GM21528 (cell line): Measurements from ENCODE around the gene HOXA1.

Experiments used
- ATAC-seq: cut with Tn5 transposase; IDR thresholded peaks from one replicate; pipeline ENCODE4 v1.9.1; 2021; ENCODE audit warnings: mild to moderate bottlenecking, moderate library complexity; ENCODE audit not compliant: unreplicated experiment, low FRiP score

The HOXA1 gene

DNA sequence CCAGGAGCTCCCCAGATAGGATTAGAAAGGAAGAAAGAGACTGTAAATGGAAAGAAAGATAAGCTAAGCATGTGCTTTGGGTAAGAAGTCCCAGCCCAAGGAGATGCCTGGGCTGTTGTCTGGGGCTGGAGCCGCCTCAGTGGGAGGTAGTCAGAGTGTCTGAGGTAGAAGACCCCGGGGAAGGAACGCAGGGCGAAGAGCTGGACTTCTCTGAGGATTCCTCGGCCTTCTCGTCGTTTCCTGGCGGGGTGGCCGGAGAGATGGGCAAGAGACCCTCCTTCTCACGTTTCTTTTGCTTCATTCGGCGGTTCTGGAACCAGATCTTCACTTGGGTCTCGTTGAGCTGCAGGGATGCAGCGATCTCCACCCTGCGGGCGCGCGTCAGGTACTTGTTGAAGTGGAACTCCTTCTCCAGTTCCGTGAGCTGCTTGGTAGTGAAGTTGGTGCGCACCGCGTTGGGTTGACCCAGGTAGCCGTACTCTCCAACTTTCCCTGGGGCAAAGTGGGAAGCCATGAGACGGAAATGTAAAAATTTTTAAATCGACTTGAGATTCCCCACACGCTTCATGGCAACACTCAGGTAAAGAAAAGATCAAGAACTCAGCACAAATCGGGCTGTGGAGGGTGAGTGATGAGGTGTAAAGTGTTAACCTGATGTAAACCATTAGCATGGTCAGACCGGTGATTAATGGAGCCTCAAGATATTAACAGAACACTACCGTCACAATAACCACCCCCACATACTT lies 1.3 kb downstream of the HOXA1 start:
- ATAC-seq = no peak

DNA sequence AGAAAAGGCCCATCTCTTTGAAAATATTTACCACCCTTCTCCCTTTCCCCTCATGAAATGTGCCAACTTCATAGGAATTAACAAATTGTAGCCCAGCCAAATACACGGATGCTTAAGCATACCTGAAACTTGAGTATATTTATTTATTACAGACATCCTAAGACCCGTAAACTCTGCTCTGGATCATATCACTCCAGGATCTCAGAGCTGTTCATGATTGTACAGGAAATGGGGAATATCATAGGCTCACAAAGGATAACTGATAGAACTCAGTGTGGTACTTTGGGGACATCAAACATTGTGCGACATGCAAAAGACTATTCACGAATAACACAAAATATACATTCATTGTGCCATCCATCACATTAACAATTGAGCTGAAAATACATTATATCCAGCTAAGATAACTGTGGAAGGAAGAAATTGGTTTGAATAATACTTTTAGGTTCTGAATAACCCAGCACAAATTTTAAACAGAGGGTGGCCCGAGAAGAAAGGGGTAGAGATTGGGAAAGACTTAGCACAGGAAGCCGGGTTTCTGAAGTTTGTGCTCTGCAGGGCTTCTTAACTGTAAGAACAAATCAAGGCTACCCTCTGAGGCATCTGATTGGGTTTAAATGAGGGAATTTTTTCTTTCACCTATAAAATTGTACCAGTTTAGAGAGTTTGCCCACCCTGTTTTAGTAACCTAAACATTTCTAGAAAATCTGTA lies 2.5 kb downstream of the HOXA1 start:
- no peak for ATAC-seq

DNA sequence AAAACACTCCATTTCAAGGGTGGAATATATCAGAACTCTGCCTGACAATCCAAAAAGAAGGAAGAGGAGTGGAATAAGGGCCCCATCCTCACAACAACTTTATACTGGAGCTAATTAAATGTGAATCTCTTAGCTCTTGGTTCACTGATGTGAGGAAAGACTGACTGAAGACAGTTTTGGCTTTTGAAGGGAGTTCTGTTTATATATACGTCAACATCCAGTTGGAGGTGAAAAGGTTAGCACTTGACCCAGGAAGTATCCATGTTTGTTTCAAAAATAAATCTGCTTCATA lies 3.0 kb downstream of the HOXA1 start:
- ATAC-seq = no peak

DNA sequence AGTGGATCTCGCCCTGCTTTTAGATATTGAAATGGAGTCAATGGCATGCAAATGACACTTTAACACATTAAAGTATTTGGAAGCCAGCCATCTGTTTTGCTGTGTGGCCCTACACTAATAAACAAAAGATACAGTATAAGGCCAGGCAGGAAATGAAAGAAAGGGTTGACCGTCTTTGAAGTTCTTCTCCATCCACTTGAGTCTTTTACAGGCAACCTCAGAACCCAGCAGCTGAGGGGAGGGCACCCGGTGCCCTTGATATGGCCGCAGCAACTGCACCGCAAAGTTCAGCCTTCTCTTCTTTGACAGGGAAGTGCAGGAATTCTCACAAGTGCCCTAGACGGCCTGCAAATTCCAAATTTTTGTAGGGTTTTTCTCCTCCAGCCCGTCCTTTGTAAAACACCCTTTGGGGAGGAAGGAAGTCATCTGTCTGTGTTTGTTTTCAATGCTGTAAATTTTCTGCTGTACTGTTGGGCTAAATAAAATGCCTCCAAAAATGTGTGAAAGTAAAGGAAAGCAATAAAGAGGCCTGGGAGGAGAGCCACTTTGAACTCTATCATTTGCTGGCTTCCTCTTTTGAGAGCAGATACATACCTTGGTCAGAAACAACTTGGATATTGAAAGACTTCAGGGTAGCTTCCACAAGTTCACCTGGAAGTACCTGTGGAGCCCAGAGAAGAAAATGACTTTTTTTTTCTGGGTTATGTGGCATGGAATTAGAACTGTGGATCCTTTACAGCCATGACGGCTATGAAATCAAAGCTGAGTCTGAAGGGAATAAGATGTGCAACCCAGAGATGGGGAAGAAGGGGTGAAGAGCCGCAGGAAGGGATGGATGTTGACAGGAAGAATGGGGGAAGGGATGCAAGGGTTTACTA lies 3.6 kb downstream of the HOXA1 start:
- ATAC-seq = no peak

DNA sequence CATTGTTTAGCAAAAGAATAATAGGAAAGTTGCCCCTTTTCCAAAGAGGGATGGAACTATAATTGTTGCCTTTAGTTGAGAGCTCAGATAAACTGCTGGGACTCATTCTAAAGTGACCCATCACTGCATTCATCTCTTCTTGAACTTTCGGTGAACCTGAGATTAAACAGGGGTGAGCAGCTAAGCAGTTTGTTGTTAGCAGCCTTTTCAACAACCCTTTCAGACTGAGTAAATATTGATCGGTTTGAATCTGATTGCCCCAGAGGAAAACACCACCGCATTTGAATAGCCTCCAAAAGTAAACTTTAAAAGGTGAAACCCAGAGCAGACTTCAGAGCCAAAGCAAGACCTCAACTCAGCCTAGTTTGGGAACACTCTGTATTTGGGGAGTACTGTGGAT lies 4.7 kb downstream of the HOXA1 start:
- ATAC-seq = no peak

DNA sequence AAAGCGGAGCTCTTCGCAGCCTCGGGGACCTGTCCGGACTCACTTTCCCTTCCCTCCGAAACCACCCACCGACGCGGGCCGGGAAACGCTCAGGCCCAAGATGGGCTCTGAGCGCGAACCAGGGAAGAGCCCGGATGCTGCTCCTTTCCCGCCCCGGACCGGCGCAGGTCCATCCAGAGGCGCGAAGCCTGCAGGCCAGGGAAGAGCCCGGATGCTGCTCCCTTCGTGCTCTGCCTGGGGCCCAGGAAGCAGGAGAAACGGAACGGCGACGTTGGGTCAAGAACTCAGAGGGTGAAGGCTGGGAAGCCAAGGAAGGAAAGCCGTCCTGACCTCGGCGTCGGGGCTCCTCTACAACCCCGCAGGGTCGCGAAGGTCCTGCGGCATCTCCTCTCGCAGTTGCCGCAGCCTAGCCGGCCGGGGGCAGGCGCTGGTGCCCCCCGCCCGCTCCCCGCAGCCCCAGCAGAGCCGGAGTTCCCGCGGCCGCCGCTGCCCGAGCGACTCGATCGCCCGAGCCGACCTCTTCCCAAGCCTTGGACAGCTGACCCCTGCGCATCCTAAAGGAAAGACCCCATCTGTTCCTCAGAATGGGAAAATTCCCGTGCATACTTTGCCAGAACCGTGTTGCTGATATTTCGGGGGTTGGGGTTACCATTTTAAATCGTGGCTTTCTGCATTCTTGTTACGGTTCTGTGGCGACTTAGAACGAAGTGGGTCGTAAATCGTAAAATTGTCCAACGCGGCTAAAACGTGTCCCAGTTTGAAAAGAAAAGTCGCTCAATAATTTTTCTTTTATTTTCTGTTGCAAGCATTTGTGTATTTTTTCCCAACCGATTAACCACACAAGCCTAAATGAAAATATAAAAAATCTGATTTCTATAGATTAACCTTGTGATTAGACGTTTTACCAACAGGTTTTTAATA lies 7.5 kb downstream of the HOXA1 start:
- no peak for ATAC-seq

DNA sequence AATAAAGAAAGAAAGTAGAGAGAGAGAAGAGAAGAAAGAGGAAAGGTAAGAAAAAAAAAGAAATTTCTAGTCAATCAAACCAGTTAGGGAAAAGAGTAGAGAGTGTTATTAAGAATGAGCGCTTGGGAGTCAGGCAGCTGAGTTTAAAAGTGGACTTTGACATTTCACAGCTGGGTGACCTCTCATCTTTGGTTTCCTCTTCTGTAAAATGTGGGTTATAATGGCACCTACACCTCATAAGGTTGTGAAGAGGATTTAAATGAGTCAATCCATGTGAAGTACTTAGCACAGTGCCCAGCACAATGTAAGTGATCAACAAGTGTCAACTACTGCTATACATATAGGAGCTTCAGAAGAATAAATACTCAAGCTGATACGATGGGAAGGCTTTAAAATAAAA lies 12.2 kb downstream of the HOXA1 start:
- ATAC-seq = no peak

DNA sequence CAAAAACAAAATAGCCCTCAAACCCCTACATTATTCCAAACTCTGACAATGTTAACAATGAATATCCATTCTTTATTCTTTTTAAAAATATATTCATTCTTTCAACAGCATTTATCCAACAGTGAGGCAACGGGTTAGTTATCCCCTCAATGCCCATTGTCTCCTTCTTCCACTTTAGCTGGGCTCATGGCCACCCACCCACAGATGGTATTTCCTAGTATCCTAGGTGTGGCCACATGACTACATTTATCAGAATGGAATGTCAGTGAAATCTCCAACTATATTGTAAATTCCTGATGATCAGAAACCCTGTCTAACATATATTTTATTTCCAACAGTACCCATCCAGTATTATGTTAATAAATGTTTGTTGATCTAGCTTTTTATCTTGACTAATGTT lies 13.6 kb downstream of the HOXA1 start:
- no peak for ATAC-seq

DNA sequence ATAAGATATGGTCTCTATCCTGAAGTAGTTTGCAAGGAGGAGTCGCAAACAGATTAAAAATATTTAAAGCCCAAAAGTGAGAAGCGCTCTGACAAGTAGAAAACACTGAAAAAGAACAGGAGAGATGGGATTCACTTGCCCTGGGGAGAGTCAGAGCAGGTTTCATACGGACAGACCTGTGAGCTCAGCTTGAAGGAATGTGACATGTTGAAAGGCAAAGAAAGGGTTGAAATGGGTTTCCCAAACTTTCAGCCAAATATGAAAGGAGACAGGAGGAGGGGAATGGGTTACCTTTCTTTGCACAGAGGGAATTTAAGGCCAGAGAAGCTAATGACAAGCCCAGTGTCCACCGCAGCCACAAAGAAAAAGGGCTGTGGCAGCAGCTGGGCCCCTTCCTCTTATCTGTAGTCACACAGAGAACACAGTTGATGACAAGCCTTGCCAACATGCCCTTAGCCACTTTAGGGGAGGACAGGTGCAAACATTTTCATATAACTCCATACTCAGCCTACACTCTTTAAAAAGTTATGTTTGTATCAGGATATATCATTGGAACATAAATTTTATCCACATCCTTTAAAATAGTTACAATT lies 14.9 kb downstream of the HOXA1 start:
- no peak for ATAC-seq

DNA sequence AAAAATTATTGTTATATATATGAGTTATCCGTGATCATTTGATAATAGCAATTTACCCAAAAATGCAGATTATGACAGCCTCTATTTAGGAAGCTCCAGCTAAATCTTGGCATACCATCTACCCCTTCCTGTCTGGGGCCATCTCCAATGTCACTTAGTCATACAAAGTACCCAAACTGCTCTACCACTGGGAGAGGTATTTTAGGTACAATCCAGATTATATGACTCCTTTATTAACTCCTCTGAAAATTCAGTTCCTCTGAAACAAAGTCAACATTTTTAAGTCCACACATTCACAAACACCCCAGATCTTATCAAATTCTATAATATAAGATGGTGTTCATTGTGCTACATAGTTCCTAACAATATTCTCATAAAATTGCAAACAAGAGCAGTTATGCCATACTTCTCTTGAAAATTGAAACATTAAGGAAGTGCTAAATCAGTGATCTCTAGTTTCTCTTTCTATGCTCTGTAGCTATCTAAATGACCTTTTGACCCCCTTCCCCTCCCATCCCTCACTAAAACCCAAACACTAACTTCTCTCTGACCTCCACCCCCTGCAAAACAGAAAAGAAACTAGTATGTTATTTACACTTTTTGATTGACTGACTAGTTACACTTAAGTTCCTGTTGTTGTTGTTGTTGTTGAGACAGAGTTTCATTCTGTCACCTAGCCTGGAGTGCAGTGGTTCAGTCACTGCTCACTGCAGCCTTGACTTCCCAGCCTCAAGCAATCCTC lies 16.4 kb downstream of the HOXA1 start:
- no peak for ATAC-seq

DNA sequence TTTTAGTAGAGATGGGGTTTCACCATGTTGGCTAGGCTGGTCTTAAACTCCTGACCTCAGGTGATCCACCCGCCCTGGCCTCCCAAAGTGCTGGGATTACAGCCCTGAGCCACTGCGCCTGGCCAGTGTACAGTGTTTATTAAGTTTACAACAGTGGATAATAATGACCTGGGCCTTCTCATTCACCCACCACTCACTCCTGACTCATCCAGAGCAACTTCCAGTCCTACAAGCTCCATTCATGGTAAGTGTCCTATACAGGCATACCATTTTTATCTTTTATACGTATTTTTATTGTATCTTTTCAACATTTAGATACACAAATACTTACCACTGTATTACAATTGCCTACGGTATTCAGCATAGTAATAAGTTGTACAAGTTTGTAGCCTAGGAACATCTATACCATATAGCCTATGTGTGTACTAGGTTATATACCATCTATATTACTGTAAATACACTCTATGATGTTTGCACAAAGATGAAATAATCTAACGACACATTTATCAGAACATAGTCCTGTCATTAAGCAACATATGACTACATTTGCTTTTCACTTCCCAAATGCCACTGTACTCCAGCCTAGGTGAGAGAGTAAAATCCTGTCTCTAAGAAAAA lies 17.1 kb downstream of the HOXA1 start:
- ATAC-seq = no peak

DNA sequence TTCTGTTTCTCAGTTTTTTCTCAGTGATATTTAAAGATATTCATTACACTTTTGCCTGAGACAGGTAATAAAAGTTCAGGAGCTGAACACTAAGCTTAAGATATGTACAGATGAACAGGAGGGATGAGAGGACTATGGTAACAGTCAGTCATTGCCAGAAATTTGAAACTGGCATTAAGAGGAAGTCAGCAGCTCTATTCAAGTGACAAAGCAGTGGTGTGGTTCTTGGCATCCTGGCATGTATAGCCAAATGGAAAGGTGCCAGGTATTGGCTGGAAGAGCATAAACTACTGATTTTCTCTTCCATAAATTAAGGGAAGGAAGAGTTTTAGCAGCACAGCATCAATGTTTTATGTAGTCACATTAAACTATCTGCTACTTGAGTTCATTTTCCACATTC lies 22.7 kb downstream of the HOXA1 start:
- ATAC-seq = no peak

DNA sequence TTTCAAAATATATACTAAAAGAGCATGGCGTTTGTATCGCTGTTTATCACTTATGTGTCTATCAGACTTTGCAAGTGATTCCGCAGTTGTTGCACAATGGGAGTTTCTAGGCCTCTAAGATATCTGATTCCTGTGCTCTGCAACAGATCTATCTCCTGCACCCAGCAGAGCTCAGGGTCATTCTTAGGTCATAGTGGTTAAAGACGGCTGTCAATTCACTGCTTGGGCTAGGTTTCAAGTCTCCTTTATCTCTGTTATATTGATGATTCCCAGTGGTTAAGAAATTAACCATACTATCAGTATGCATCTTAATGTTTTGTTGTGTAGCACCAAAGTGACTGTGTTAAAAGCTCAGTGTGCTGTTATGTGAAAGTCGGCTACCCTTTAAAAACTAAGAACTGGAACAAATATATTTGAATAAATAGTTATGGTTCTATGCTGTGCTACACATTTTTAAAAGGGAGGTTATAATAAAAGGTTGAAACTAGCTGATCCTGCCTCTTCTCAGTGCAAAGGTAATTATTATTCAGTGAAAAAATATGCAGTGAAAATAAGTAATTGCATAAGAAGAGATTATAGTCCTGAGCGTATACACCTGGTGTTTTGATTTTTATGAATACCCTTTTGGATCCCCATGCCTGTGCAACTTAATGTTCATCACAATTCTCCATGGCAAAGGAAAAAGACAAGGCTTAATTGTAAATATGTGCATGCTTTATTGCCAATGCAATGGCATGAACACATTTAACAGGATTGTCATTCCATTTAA lies 24.0 kb downstream of the HOXA1 start:
- no peak for ATAC-seq

DNA sequence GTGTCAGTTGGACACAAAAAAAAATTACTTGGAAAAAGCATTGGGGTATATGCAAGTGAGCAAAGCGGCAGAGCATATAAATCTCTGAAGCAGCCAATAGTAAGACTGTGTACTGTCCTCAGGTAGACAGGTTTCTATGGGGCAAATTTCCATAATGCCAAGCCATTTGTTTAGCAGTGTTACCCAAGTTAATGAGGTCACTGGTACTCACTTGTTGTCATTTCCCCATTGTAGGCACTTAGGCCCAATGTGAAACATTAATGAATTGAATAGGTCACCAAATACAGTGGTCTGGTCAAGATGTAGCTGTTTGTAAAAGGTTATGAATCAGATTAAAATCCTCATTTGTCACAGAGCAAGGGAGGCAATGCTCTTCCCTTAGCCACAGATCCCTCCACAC lies 27.5 kb downstream of the HOXA1 start:
- no peak for ATAC-seq

DNA sequence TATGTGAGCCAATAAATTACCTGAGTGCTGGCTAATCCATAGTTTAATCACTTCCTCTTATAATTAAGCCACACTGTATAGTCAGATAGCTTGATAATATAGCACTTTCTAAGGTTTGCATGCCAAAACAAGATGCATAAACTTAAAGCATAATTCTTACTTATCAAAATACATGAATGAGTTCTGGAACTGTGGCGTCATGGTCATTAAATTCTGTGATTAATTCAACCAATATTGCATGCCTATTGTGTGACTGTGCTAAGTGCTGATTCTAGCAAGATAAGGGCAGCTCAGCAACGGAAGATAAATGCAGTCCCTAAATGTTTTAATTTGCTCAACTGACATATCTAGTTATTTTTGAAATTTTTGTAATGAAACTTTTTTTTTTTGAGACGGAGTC lies 29.7 kb downstream of the HOXA1 start:
- no peak for ATAC-seq

DNA sequence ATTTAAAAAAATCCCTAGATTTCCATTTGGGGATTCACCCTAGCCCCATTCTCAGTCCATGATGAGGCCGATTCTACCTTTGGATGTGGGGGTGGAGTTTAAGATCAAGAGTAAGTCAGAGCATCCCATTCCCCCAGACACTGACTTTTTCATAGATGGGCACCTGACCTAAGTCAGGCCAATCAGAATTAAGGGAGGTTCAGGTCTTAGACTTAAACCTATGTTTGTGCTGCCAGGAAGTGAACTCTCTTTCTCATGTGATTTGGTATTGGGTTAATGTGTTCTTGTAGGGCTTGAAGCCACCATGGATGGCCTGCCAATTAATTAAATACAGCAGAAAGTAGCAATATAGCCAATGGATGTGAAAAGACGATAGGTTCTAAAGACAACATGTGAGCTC lies 30.1 kb downstream of the HOXA1 start:
- no peak for ATAC-seq

DNA sequence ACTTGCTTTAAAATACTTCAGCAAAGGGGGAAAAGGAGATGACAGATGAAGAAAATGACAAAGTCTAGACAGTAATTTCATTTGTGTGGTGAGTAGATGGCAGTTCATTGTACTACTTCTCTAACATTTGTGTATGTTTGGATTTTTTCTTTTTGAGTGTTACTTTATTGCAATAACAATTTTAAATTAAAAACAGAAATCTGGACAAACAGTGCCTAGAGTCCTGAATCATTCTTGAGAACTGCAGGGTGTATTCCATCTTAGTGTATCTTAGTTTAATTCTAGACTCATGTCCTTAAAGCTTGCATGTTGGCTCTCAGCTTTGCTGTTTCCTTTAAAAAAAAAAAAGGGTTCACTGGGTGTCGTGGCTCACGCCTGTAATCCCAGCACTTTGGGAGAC lies 31.1 kb downstream of the HOXA1 start:
- no peak for ATAC-seq

DNA sequence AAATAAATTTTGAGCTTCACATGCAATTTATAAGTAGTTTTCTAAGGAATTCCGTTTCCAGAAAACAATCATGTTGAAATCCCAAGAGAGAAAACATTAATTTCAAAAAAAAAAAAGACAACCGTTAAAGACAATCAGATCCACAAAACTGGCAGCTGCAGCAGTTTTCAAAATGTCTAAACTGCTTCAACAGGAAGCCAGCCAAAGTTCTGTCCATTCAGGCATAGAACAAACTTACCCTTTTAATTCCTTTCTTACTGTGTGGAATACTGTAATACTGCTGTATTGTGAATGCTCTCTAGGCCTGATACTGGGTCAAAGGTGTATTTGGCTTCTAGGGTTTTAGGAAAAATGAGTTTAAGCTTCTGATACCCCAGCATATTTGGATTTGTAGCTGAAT lies 31.6 kb downstream of the HOXA1 start:
- ATAC-seq = no peak
